Caco-2 (cell line): Measurements from ENCODE around the gene CGA. TPM values are rescaled to one million over a fixed set of nuclear protein-coding genes. Genes with fewer than 3 reads are reported as not detected.

ENCODE experiments used
- BruUV-seq: library from RNA; stranded (reverse); fragments of 400-500 nt; replicated peaks from 2 replicates; lab custom pipeline; 2021; lab: Mats Ljungman, UMichigan
- CTCF ChIA-PET: fragments of 300-600 bp; sonication (Branson Sonifier 250); formaldehyde crosslinking; loops from one replicate; lab custom pipeline; 2022; ENCODE audit warnings: antibody characterized with exemption; lab: Charles Lee
- POLR2A ChIA-PET: fragments of 300-600 bp; sonication (Branson Sonifier 250); formaldehyde crosslinking; loops from one replicate; lab custom pipeline; 2022; ENCODE audit warnings: antibody characterized with exemption; lab: Charles Lee
- DNase-seq, 2 experiments: peaks; one replicate each; pipeline versions ENCODE4 v3.0.0 to v3.0.0-alpha.2; 2020 to 2022
- H3K27me3 ChIP-seq: replicated peaks from 2 replicates; pipeline ENCODE4 v1.6.0; 2011; ENCODE audit warnings: low read length; ENCODE audit not compliant: control insufficient read depth, insufficient read depth
- H3K36me3 ChIP-seq: 2 replicates; pipeline ENCODE4 v1.5.1; 2011; ENCODE audit warnings: low read length; ENCODE audit not compliant: control insufficient read depth, insufficient read depth
- H3K4me1 ChIP-seq: fragments of 250-450 bp; sonication (Bioruptor Pico); 2 replicates; pipeline ENCODE4 v1.5.1; 2020; ENCODE audit warnings: mild to moderate bottlenecking
- H3K4me3 ChIP-seq: 2 replicates; pipeline ENCODE4 v1.5.1; 2011; ENCODE audit warnings: low read depth, mild to moderate bottlenecking, control low read depth, low read length
- H3K9me3 ChIP-seq: fragments of 250-450 bp; sonication (Bioruptor Pico); 2 replicates; pipeline ENCODE4 v1.5.1; 2020; ENCODE audit warnings: mild to moderate bottlenecking, moderate library complexity
- H3K27ac Mint-ChIP-seq: one replicate; pipeline ENCODE4 v1.8.0; 2022; ENCODE audit warnings: mixed read lengths; ENCODE audit not compliant: unreplicated experiment
- H3K27me3 Mint-ChIP-seq: one replicate; pipeline ENCODE4 v1.8.0; 2022; ENCODE audit warnings: mixed read lengths; ENCODE audit not compliant: insufficient read depth, unreplicated experiment
- H3K36me3 Mint-ChIP-seq: one replicate; pipeline ENCODE4 v1.8.0; 2022; ENCODE audit warnings: mild to moderate bottlenecking, mixed read lengths; ENCODE audit not compliant: insufficient read depth, unreplicated experiment
- H3K4me1 Mint-ChIP-seq: one replicate; pipeline ENCODE4 v1.8.0; 2022; ENCODE audit warnings: low read depth, mixed read lengths; ENCODE audit not compliant: unreplicated experiment
- H3K4me3 Mint-ChIP-seq: one replicate; pipeline ENCODE4 v1.8.0; 2022; ENCODE audit warnings: mild to moderate bottlenecking, moderate library complexity, mixed read lengths; ENCODE audit not compliant: unreplicated experiment
- H3K9me3 Mint-ChIP-seq: one replicate; pipeline ENCODE4 v1.8.0; 2022; ENCODE audit warnings: mixed read lengths; ENCODE audit not compliant: unreplicated experiment
- CTCF ChIP-seq, 2 experiments: fragments of 200-600 bp in 1 of 2; IDR thresholded peaks; 1 replicate in 1 of 2; 2 replicates in 1 of 2; pipeline versions ENCODE4 v1.5.1 to v1.8.0; 2011 to 2022; ENCODE audit warnings: antibody characterized with exemption in 1 of 2, control low read depth in 1 of 2, inconsistent platforms in 1 of 2, low read depth in 1 of 2, low read length in 1 of 2, mild to moderate bottlenecking in 1 of 2, moderate library complexity in 1 of 2; ENCODE audit not compliant: insufficient read depth in 1 of 2, severe bottlenecking in 1 of 2, unreplicated experiment in 1 of 2
- intact Hi-C: fragments of 100-400 bp; cut with micrococcal nuclease; formaldehyde crosslinking; loops from one replicate; pipeline ENCODE4 v1.10.0; 2022; ENCODE audit not compliant: unreplicated experiment
- total RNA-seq: library from RNA; stranded (reverse); gene quantifications from 2 replicates; pipeline ENCODE4 v1.2.3, GENCODE V29; 2022

CGA gene
- total RNA-seq, 1 experiment from 2014 or later, result not detected

GRCh38 chr6:87124074-87124473 is 29.2 kb upstream of the CGA start:
- intact Hi-C loops, result no loop called here
- TF ChIP-seq CTCF (IDR thresholded peaks at IDR 0.05; ENCODE audit: insufficient read depth in 1 of 2, low read depth in 1 of 2, low read length in 1 of 2, severe bottlenecking in 1 of 2, unreplicated experiment in 1 of 2), result no peak
- H3K4me3 Mint-ChIP-seq, result no peak overlapping the region
- ChIA-PET CTCF (no interaction called here), POLR2A (no interaction called here)
- no TSS peak for BruUV-seq
- H3K4me1 ChIP-seq, result no peaks in the 10 kb centered on the region
- no peaks in the 10 kb centered on the region for H3K27me3 ChIP-seq
- H3K36me3 Mint-ChIP-seq, result no peaks in the 10 kb centered on the region
- no peaks in the 10 kb centered on the region for H3K9me3 ChIP-seq
- DNase-seq, result no peak
- H3K36me3 ChIP-seq, result no peaks in the 10 kb centered on the region
- no peak overlapping the region for H3K27ac Mint-ChIP-seq
- no peaks in the 10 kb centered on the region for H3K9me3 Mint-ChIP-seq
- no peaks in the 10 kb centered on the region for H3K27me3 Mint-ChIP-seq
- H3K4me3 ChIP-seq, result no peak overlapping the region
- H3K4me1 Mint-ChIP-seq, result no peaks in the 10 kb centered on the region

- no peaks in the 10 kb centered on the region for H3K27me3 ChIP-seq
- H3K27ac Mint-ChIP-seq, result no peak overlapping the region
- no peaks in the 10 kb centered on the region for H3K9me3 ChIP-seq
- no peak for TF ChIP-seq CTCF (IDR thresholded peaks at IDR 0.05; ENCODE audit: insufficient read depth in 1 of 2, low read depth in 1 of 2, low read length in 1 of 2, severe bottlenecking in 1 of 2, unreplicated experiment in 1 of 2)
- DNase-seq, result no peak
- ChIA-PET CTCF (no interaction called here), POLR2A (no interaction called here)
- H3K4me3 Mint-ChIP-seq, result no peak overlapping the region
- H3K4me1 Mint-ChIP-seq, result no peaks in the 10 kb centered on the region
- no TSS peak for BruUV-seq
- no peaks in the 10 kb centered on the region for H3K36me3 Mint-ChIP-seq
- no peaks in the 10 kb centered on the region for H3K36me3 ChIP-seq
- no peak overlapping the region for H3K4me3 ChIP-seq
- intact Hi-C loops, result no loop called here
- H3K9me3 Mint-ChIP-seq, result no peaks in the 10 kb centered on the region
- no peaks in the 10 kb centered on the region for H3K4me1 ChIP-seq
- no peaks in the 10 kb centered on the region for H3K27me3 Mint-ChIP-seq
These were observed 27.6 kb upstream of the CGA start for GRCh38 chr6:87122477-87122876.

GRCh38 chr6:87118054-87118453 is 23.1 kb upstream of the CGA start:
- BruUV-seq, result no TSS peak
- CTCF ChIA-PET, result no interaction called here
- intact Hi-C loops, result no loop called here
- Mint-ChIP-seq H3K36me3 (no peaks in the 10 kb centered on the region), H3K9me3 (no peaks in the 10 kb centered on the region), H3K27me3 (no peaks in the 10 kb centered on the region), H3K27ac (no peak overlapping the region), H3K4me3 (no peak overlapping the region), H3K4me1 (no peaks in the 10 kb centered on the region)
- no peak for DNase-seq
- no peaks in the 10 kb centered on the region for H3K36me3 ChIP-seq
- H3K27me3 ChIP-seq, result no peaks in the 10 kb centered on the region; the same call in 1 of the 2 replicates
- no peak for TF ChIP-seq CTCF (IDR thresholded peaks at IDR 0.05; ENCODE audit: insufficient read depth in 1 of 2, low read depth in 1 of 2, low read length in 1 of 2, severe bottlenecking in 1 of 2, unreplicated experiment in 1 of 2)
- H3K4me1 ChIP-seq, result no peaks in the 10 kb centered on the region
- POLR2A ChIA-PET, result no interaction called here
- no peak overlapping the region for H3K4me3 ChIP-seq
- no peaks in the 10 kb centered on the region for H3K9me3 ChIP-seq
